ENCODE measurements around the gene MBOAT2.
"Not testable (repeated sequence)": the region's sequence is repeated elsewhere in the genome, so short reads cannot be mapped to it uniquely, and the experiment has no call there.

The MBOAT2 gene

GRCh38 chr2:8918412-8918811, 85.1 kb downstream of the MBOAT2 start:
- Histone ChIP-seq H3K36me3 (ENCODE audit: control insufficient read depth, insufficient read depth, low read length) (no peaks in the 10 kb centered on the region), H3K4me3 (replicated peaks; ENCODE audit: low read depth, low read length) (no peak overlapping the region), H3K27me3 (replicated peaks; ENCODE audit: control insufficient read depth, insufficient read depth, low read length) (no peaks in the 10 kb centered on the region)
- no peak for TF ChIP-seq CTCF (IDR thresholded peaks at IDR 0.05; ENCODE audit: insufficient read depth, low read length, poor library complexity, severe bottlenecking)
- DNase-seq (ENCODE audit: extremely low read depth, insufficient read length), result no peak

- no peak for TF ChIP-seq CTCF (IDR thresholded peaks at IDR 0.05; ENCODE audit: insufficient read depth, low read length, poor library complexity, severe bottlenecking)
- Histone ChIP-seq H3K27me3 (replicated peaks; ENCODE audit: control insufficient read depth, insufficient read depth, low read length) (no peaks in the 10 kb centered on the region), H3K4me3 (replicated peaks; ENCODE audit: low read depth, low read length) (no peak overlapping the region), H3K36me3 (ENCODE audit: control insufficient read depth, insufficient read depth, low read length) (no peaks in the 10 kb centered on the region)
- DNase-seq (ENCODE audit: extremely low read depth, insufficient read length), result no peak
These were observed 87.5 kb downstream of the MBOAT2 start for GRCh38 chr2:8915941-8916340.

DNA sequence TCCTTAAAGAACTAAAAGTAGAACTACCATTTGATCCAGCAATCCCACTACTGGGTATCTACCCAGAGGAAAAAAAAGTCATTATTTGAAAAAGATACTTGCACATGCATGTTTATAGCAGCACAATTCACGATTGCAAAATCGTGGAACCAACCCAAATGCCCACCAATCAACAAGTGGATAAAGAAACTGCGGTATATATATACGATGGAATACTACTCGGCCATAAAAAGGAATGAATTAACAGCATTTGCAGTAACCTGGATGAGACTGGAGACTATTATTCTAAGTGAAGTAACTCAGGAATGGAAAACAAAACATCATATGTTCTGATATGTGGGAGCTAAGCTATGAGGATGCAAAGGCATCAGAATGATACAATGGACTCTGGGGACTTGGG, 89.7 kb downstream of the MBOAT2 start:
- H3K27me3 ChIP-seq (replicated peaks; ENCODE audit: control insufficient read depth, insufficient read depth, low read length); H3K36me3 ChIP-seq (ENCODE audit: control insufficient read depth, insufficient read depth, low read length); DNase-seq (ENCODE audit: extremely low read depth, insufficient read length); H3K4me3 ChIP-seq (replicated peaks; ENCODE audit: low read depth, low read length): not testable (repeated sequence)

GRCh38 chr2:8907764-8908288, 95.7 kb downstream of the MBOAT2 start:
- Histone ChIP-seq H3K36me3 (ENCODE audit: control insufficient read depth, insufficient read depth, low read length) (no peaks in the 10 kb centered on the region), H3K27me3 (replicated peaks; ENCODE audit: control insufficient read depth, insufficient read depth, low read length) (no peaks in the 10 kb centered on the region), H3K4me3 (replicated peaks; ENCODE audit: low read depth, low read length) (no peak overlapping the region)
- no peak for DNase-seq (ENCODE audit: extremely low read depth, insufficient read length)
- TF ChIP-seq CTCF (IDR thresholded peaks at IDR 0.05; ENCODE audit: insufficient read depth, low read length, poor library complexity, severe bottlenecking), result no peak

GRCh38 chr2:8903924-8904323, 99.6 kb downstream of the MBOAT2 start:
- not testable (repeated sequence) for H3K4me3 ChIP-seq (replicated peaks; ENCODE audit: low read depth, low read length); H3K36me3 ChIP-seq (ENCODE audit: control insufficient read depth, insufficient read depth, low read length); H3K27me3 ChIP-seq (replicated peaks; ENCODE audit: control insufficient read depth, insufficient read depth, low read length); DNase-seq (ENCODE audit: extremely low read depth, insufficient read length)
- TF ChIP-seq CTCF (IDR thresholded peaks at IDR 0.05; ENCODE audit: insufficient read depth, low read length, poor library complexity, severe bottlenecking), result peak; percentile 3

DNA sequence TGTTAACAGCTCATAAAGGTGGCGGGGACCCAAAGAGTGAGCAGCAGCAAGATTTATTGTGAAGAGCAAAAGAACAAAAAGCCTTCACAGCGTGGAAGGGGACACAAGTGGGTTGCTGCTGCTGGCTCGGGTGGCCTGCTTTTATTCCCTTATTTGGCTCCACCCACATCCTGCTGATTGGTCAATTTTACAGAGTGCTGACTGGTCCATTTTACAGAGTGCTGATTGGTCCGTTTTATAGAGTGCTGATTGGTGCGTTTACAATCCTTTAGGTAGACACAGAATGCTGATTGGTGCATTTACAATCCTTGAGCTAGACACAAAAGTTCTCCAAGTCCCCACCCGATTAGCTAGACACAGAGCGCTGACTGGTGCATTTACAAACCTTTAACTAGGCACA, 100.7 kb downstream of the MBOAT2 start:
- not testable (repeated sequence) for DNase-seq (ENCODE audit: extremely low read depth, insufficient read length); H3K4me3 ChIP-seq (replicated peaks; ENCODE audit: low read depth, low read length); H3K27me3 ChIP-seq (replicated peaks; ENCODE audit: control insufficient read depth, insufficient read depth, low read length); H3K36me3 ChIP-seq (ENCODE audit: control insufficient read depth, insufficient read depth, low read length)

DNA sequence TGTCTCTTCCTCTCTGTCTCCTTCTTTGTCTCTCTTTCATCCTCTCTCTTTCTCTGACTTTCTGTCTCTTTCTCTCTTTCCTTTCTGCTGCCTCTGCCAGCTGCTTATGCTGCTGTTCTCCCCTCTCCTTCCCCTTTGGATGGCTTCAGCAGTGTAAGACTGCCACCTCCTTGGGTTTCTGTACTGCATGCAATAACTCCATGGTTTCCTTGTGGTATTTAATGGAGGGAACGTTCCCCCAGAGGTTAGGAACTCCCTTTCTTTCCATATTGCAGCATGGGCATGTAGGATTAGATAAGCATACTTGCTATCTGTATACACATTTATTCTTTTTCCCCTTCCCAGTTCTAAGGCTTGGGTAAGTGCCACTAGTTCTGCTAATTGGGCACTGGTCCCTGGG, 106.3 kb downstream of the MBOAT2 start:
- not testable (repeated sequence) for H3K27me3 ChIP-seq (replicated peaks; ENCODE audit: control insufficient read depth, insufficient read depth, low read length); H3K36me3 ChIP-seq (ENCODE audit: control insufficient read depth, insufficient read depth, low read length); H3K4me3 ChIP-seq (replicated peaks; ENCODE audit: low read depth, low read length); DNase-seq (ENCODE audit: extremely low read depth, insufficient read length)

DNA sequence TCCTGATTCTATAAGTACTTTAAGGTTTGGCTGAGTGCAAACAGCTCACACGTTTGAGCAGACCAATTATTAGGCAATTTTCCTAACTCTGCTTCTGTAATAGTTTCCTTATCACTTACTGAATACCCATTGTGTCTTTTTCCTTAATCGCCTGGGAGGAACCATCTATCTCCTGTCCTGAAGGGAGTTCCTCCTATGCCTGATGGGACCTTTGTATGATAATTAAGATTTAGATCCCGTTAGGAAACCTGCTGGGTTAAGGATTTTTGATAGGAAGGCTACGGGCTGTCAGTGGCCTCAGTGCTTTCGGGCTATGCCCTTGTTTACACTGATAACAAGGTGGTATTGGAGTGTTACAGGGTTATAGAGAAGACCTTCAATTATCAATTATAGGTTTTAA, 106.8 kb downstream of the MBOAT2 start:
- H3K36me3 ChIP-seq (ENCODE audit: control insufficient read depth, insufficient read depth, low read length); DNase-seq (ENCODE audit: extremely low read depth, insufficient read length); H3K27me3 ChIP-seq (replicated peaks; ENCODE audit: control insufficient read depth, insufficient read depth, low read length); H3K4me3 ChIP-seq (replicated peaks; ENCODE audit: low read depth, low read length): not testable (repeated sequence)

DNA sequence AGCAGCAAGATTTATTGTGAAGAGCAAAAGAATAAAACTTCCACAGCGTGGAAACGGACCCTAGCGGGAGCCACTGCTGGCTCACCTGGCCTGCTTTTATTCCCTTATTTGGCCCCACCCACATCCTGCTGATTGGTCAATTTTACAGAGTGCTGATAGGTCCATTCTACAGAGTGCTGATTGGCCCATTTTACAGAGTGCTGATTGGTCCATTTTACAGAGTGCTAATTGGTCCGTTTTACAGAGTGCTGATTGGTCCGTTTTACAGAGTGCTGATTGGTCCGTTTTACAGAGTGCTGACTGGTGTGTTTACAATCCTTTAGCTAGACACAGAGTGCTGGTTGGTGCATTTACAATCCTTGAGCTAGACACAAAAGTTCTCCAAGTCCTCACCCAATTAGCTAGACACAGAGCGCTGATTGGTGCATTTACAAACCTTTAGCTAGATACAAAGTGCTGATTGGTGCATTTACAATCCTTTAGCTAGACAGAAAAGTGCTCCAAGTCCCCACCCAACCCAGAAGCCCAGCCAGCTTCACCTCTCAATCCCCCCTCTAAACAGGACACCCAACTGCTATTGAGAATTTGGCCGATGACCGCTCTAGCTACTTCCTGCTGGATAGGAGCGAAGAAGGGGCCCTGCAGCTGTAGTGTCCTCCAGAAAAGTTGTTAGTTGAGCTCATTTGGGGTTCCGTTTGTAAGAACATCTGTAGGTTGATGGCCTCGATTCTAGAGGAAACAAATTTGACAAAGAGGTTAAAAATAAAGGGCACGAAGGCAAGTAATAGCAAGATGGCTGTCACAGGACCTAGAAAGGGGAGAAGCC, 108.2 kb downstream of the MBOAT2 start:
- H3K27me3 ChIP-seq (replicated peaks; ENCODE audit: control insufficient read depth, insufficient read depth, low read length); DNase-seq (ENCODE audit: extremely low read depth, insufficient read length); H3K4me3 ChIP-seq (replicated peaks; ENCODE audit: low read depth, low read length); H3K36me3 ChIP-seq (ENCODE audit: control insufficient read depth, insufficient read depth, low read length): not testable (repeated sequence)
